Coronary artery (tissue), 2 donors: Measurements from ENCODE around the gene MSH6.

Experiments used
- DNase-seq: peaks from one replicate; pipeline ENCODE4 v3.0.0-alpha.2; 2017; ENCODE audit warnings: low spot score
- H3K27ac ChIP-seq, 2 donors: fragments of 200-600 bp; sonication (generic); one replicate each; pipeline ENCODE4 v1.5.1; 2016 to 2019
- H3K4me3 ChIP-seq: fragments of 200-600 bp; sonication (generic); 2 replicates; pipeline ENCODE4 v1.5.1; 2016; ENCODE audit warnings: mild to moderate bottlenecking, moderate library complexity
- CTCF ChIP-seq: fragments of 200-600 bp; sonication (generic); IDR thresholded peaks from one replicate; pipeline ENCODE4 v1.5.1; 2019; ENCODE audit warnings: antibody characterized with exemption

MSH6 gene

GRCh38 chr2:47801118-47801517 is 18.2 kb downstream of the MSH6 start:
- no peak for TF ChIP-seq CTCF
- Histone ChIP-seq H3K4me3 (no peak overlapping the region), H3K27ac (no peak overlapping the region)
- no peak for DNase-seq

- Histone ChIP-seq H3K4me3 (peak overlapping the region; percentile 2), H3K27ac (no peak overlapping the region)
- TF ChIP-seq CTCF, result no peak
- DNase-seq, result no peak
Observed at GRCh38 chr2:47803363-47803762, 20.4 kb downstream of the MSH6 start.

GRCh38 chr2:47803770-47804169 is 20.8 kb downstream of the MSH6 start:
- TF ChIP-seq CTCF, result no peak
- DNase-seq, result no peak
- Histone ChIP-seq H3K4me3 (peak overlapping the region; percentile 2), H3K27ac (no peak overlapping the region)

GRCh38 chr2:47805850-47806249 is 22.9 kb downstream of the MSH6 start:
- Histone ChIP-seq H3K27ac (no peak overlapping the region), H3K4me3 (no peak overlapping the region)
- no peak for DNase-seq
- TF ChIP-seq CTCF, result no peak

- no peak for TF ChIP-seq CTCF
- Histone ChIP-seq H3K27ac (no peak overlapping the region), H3K4me3 (no peak overlapping the region)
- DNase-seq, result no peak
Observed at GRCh38 chr2:47808614-47809013, 25.7 kb downstream of the MSH6 start.

GRCh38 chr2:47809903-47810302 is 27.0 kb downstream of the MSH6 start:
- H3K27ac ChIP-seq, result no peak overlapping the region
- DNase-seq, result no peak
- TF ChIP-seq CTCF, result no peak
- no peak overlapping the region for H3K4me3 ChIP-seq

- DNase-seq, result no peak
- H3K4me3 ChIP-seq, result no peak overlapping the region
- H3K27ac ChIP-seq, result no peak overlapping the region
- no peak for TF ChIP-seq CTCF
Observed at GRCh38 chr2:47810850-47811249, 27.9 kb downstream of the MSH6 start.
